Upper lobe of left lung (tissue), 6 donors: ENCODE measurements around the gene CCDC40. TPM values are rescaled to one million over a fixed set of nuclear protein-coding genes. Genes with fewer than 3 reads are reported as not detected.

Experiments used
- ATAC-seq, 2 donors: fragments of 200-7000 bp; cut with Tn5 transposase; one replicate each; pipeline ENCODE4 v1.9.1; 2022; ENCODE audit warnings: mild to moderate bottlenecking in 2 of 2, moderate library complexity in 2 of 2; ENCODE audit not compliant: low FRiP score in 2 of 2
- DNase-seq, 2 donors: peaks; one replicate each; pipeline ENCODE4 v3.0.0-alpha.2; 2019 to 2020
- H3K27ac ChIP-seq, 4 donors: fragments of 200-600 bp; sonication (generic); one replicate each; pipeline ENCODE4 v1.5.1; 2016 to 2019
- H3K27me3 ChIP-seq, 4 donors: fragments of 200-600 bp; sonication (generic); one replicate each; pipeline ENCODE4 v1.5.1; 2017 to 2019
- H3K36me3 ChIP-seq, 4 donors: fragments of 200-600 bp; sonication (generic); one replicate each; pipeline ENCODE4 v1.5.1; 2016 to 2019
- H3K4me1 ChIP-seq, 4 donors: fragments of 200-600 bp; sonication (generic); one replicate each; pipeline ENCODE4 v1.5.1; 2018 to 2019
- H3K4me3 ChIP-seq, 4 donors: fragments of 200-600 bp; sonication (generic); one replicate each; pipeline ENCODE4 v1.5.1; 2017 to 2019; ENCODE audit warnings: mild to moderate bottlenecking in 2 of 4, moderate library complexity in 1 of 4
- H3K9me3 ChIP-seq, 4 donors: fragments of 200-600 bp; sonication (generic); one replicate each; pipeline ENCODE4 v1.5.1; 2018 to 2019
- EP300 ChIP-seq, 4 donors: sonication (generic); formaldehyde crosslinking; IDR thresholded peaks; one replicate each; pipeline ENCODE4 v1.5.1; 2017; ENCODE audit warnings: antibody characterized with exemption in 4 of 4, control low read depth in 2 of 4
- POLR2A ChIP-seq, 4 donors: fragments of 450-650 bp; IDR thresholded peaks; one replicate each; pipeline ENCODE4 v1.5.1; 2016 to 2017; ENCODE audit warnings: antibody characterized with exemption in 4 of 4, mild to moderate bottlenecking in 2 of 4
- POLR2AphosphoS5 ChIP-seq, 2 donors: sonication (generic); formaldehyde crosslinking; IDR thresholded peaks; one replicate each; pipeline ENCODE4 v1.5.1; 2017; ENCODE audit warnings: antibody characterized with exemption in 2 of 2
- WGBS, 2 donors: methylation state at CpG; one replicate each; pipeline ENCODE4 v1.1.5; 2017 to 2018; 5-methylcytosine and 5-hydroxymethylcytosine counted together
- total RNA-seq, 6 donors: library from RNA; depleted of rRNA in 4 of 6; stranded (reverse); fragments of >200 nt in 4 of 6; gene quantifications; one replicate each; pipeline versions ENCODE4 v1.1.0 to v1.2.1, GENCODE V29; 2016 to 2021
- TF ChIP-seq, protein P1 (sequence below), 6 experiments: fragments of 450-650 bp in 4 of 6; fragments of 200-600 bp in 2 of 6; sonication (generic) in 2 of 6; IDR thresholded peaks; one replicate each; pipeline ENCODE4 v1.5.1; 2016 to 2019; ENCODE audit warnings: antibody characterized with exemption in 6 of 6
- donor health status: DM: no; HTN: no; CAD: no; lungs with moderate emphysema.
- donor health status: DM: no; HTN: yes; CAD: no; lungs with severe emphysema.

CCDC40 gene
- total RNA-seq, 6 donors from 2014 or later, result 4.1 to 96.4 (median 24.2) TPM

- DNase-seq (no peak), ATAC-seq (no peak)
- 79 to 88% methylated on average over 12 of the region's 12 CpGs for WGBS, 2 donors
- Histone ChIP-seq H3K27me3 (no peaks in the 10 kb centered on the region), H3K9me3 (no peaks in the 10 kb centered on the region), H3K27ac (no peak overlapping the region), H3K4me3 (no peak overlapping the region), H3K36me3 (no peaks in the 10 kb centered on the region), H3K4me1 (peaks cover 3 to 9% (median 8%) of the 10 kb centered on the region in 4 donors)
- TF ChIP-seq, protein P1, sequence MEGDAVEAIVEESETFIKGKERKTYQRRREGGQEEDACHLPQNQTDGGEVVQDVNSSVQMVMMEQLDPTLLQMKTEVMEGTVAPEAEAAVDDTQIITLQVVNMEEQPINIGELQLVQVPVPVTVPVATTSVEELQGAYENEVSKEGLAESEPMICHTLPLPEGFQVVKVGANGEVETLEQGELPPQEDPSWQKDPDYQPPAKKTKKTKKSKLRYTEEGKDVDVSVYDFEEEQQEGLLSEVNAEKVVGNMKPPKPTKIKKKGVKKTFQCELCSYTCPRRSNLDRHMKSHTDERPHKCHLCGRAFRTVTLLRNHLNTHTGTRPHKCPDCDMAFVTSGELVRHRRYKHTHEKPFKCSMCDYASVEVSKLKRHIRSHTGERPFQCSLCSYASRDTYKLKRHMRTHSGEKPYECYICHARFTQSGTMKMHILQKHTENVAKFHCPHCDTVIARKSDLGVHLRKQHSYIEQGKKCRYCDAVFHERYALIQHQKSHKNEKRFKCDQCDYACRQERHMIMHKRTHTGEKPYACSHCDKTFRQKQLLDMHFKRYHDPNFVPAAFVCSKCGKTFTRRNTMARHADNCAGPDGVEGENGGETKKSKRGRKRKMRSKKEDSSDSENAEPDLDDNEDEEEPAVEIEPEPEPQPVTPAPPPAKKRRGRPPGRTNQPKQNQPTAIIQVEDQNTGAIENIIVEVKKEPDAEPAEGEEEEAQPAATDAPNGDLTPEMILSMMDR (IDR thresholded peaks at IDR 0.05), result no peak
- TF ChIP-seq POLR2AphosphoS5 (IDR thresholded peaks at IDR 0.05) (no peak), POLR2A (IDR thresholded peaks at IDR 0.05) (no peak), EP300 (IDR thresholded peaks at IDR 0.05) (no peak)
Measured at GRCh38 chr17:80096561-80097021, 60.1 kb downstream of the CCDC40 start.

- TF ChIP-seq POLR2A (IDR thresholded peaks at IDR 0.05) (no peak), POLR2AphosphoS5 (IDR thresholded peaks at IDR 0.05) (no peak), EP300 (IDR thresholded peaks at IDR 0.05) (no peak)
- TF ChIP-seq, protein P1 (IDR thresholded peaks at IDR 0.05), result no peak
- DNase-seq, result no peak
Measured at GRCh38 chr17:80097127-80097621, 60.7 kb downstream of the CCDC40 start.

DNA sequence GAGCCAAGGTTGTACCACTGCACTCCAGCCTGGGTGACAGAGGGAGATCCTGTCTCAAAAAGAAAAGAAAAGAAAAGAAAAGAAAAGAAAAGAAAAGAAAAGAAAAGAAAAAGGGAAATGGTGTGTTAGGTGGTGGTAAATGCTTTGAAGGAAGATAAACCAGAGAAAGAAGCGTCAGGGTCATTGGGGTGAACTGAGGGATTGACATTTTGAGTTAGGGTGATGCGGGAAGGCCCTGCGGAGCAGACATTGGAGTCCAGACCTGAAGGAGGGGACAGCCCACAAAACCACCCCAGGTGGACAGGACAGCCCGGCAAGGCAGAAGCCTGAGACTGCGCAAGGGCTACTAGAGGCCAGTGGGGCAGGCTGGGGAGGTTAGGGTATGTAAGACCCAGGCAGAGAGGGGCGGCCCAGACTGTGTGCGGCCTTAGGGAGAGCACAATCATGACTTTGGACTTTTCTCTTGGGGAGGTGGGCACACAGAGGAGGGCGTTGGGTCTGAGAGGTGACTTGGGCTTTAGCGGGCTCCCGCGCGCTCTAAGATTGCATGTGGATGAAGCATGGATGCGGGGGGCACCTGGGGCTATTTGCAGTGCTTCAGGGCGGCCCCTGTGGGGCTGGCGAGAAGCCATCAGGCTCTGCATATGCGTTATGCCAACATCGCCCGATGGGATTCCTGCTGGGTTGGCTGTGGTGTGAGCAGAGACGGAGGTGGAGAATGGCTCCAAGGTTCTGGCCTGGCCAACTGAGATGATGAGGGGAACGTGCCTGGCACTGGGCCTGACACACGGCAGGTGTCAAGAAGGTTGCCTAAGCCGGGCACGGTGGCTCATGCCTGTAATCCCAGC lies 61.6 kb downstream of the CCDC40 start:
- Histone ChIP-seq H3K27me3 (no peaks in the 10 kb centered on the region), H3K9me3 (no peaks in the 10 kb centered on the region), H3K27ac (no peak overlapping the region), H3K4me3 (no peak overlapping the region), H3K4me1 (peaks cover 13 to 22% (median 16%) of the 10 kb centered on the region in 4 donors), H3K36me3 (no peaks in the 10 kb centered on the region)
- ATAC-seq (no peak), DNase-seq (no peak)
- WGBS, 2 donors, result 90 to 94% methylated on average over 17 to 23 of the region's 23 CpGs
- TF ChIP-seq POLR2AphosphoS5 (IDR thresholded peaks at IDR 0.05), result no peak
- TF ChIP-seq EP300 (IDR thresholded peaks at IDR 0.05), result no peak
- TF ChIP-seq, protein P1 (IDR thresholded peaks at IDR 0.05), result no peak
- TF ChIP-seq POLR2A (IDR thresholded peaks at IDR 0.05), result no peak

More at GRCh38 chr17:80097127-80097621, 60.7 kb downstream of the CCDC40 start:
- H3K4me3 ChIP-seq, result no peak overlapping the region
- no peaks in the 10 kb centered on the region for H3K9me3 ChIP-seq
- peaks cover 8 to 13% (median 10%) of the 10 kb centered on the region in 4 donors for H3K4me1 ChIP-seq
- no peaks in the 10 kb centered on the region for H3K36me3 ChIP-seq
- 90 to 91% methylated on average over 17 of the region's 17 CpGs for WGBS, 2 donors
- no peaks in the 10 kb centered on the region for H3K27me3 ChIP-seq
- ATAC-seq, result no peak
- no peak overlapping the region for H3K27ac ChIP-seq

DNA sequence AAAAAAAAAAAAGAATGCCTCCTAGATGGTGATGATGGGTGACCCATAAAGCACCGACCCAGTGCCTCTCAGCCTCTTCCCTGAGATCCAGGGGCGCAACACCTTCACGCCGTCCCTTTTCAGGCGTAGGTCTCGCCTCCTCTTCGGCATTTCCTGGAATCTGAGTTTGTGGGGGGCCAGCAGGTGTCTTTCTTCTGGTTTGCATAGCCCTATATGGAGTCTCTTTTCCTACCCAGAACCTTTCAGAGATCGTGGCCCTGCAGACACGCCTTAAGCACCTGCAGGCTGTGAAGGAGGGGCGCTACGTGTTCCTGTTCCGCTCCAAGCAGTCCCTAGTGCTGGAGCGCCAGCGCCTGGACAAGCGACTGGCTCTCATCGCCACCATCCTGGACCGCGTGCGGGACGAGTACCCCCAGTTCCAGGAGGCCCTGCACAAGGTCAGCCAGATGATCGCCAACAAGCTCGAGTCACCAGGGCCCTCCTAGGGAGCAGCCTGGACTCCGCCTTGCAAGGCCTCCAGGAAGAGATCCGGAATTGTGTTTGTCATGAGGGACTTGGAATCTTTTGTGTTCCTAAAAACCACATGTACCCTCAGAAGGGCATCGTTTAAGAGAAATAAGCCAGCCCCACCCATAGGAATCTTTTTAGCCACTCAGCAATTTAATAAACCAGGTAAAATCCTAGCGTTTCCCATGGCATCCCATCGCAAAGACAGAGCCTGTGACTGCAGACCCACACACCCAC lies 63.0 kb downstream of the CCDC40 start:
- H3K4me1 ChIP-seq, result peaks cover 13 to 33% (median 16%) of the 10 kb centered on the region in 4 donors
- TF ChIP-seq POLR2A (IDR thresholded peaks at IDR 0.05) (no peak), POLR2AphosphoS5 (IDR thresholded peaks at IDR 0.05) (no peak), EP300 (IDR thresholded peaks at IDR 0.05) (no peak)
- TF ChIP-seq, protein P1 (IDR thresholded peaks at IDR 0.05), result no peak
- H3K27me3 ChIP-seq, result no peaks in the 10 kb centered on the region
- ATAC-seq, result no peak
- H3K9me3 ChIP-seq, result no peaks in the 10 kb centered on the region
- DNase-seq, result no peak
- WGBS, 2 donors, result 84 to 90% methylated on average over 16 to 27 of the region's 27 CpGs
- H3K4me3 ChIP-seq, result no peak overlapping the region
- H3K27ac ChIP-seq, result no peak overlapping the region
- no peaks in the 10 kb centered on the region for H3K36me3 ChIP-seq
